ENCODE measurements around the gene CRADD.
"Not testable (repeated sequence)": the region's sequence is repeated elsewhere in the genome, so short reads cannot be mapped to it uniquely, and the experiment has no call there.

Gene CRADD

DNA sequence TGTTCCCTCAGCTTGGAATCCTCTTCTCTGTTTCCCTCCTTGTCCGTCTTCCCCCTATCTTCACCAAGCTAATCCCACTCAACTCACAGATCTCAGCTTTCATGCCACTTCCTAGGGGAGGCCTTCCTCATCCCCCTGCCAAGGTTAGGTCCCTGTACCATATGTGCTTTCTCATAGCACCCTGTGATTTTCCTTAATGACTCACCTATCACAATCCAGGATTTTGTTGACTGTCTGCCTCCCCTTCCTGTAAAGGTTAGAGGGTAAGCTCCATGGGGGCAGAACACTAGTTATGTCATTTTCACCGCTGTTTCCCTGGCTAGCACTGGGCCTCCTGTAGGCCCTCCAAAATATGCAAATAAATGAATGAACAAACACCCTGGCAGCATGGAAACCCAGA lies 57.6 kb downstream of the CRADD start:
- no peak for DNase-seq (ENCODE audit: extremely low read depth in 1 of 2, low read depth in 1 of 2)

DNA sequence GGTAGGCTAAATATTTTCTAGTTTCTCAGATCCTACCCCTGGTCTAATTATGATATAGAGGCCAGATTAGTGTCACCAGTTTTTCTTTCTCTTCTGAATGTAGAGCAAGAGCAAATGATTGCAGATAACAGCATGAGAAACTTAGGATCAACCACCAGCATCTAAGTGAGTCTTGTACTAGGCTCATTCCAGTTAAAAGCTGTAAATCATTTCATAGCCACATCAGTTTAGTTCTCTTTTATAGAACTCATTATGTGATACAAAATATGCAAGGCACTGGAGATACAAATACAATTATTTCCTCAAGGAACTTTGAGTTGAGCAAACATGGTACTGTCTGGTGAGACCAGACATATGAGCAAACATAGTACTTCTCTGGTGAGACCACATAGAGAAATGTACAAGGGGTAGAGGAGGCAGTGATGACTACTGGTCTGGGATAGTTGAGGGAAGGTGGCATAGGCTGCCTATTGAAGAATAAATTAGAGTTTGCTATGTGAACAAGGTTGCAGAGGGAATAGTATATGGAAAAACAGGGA lies 59.5 kb downstream of the CRADD start:
- DNase-seq (ENCODE audit: extremely low read depth in 1 of 2, low read depth in 1 of 2), result no peak

DNA sequence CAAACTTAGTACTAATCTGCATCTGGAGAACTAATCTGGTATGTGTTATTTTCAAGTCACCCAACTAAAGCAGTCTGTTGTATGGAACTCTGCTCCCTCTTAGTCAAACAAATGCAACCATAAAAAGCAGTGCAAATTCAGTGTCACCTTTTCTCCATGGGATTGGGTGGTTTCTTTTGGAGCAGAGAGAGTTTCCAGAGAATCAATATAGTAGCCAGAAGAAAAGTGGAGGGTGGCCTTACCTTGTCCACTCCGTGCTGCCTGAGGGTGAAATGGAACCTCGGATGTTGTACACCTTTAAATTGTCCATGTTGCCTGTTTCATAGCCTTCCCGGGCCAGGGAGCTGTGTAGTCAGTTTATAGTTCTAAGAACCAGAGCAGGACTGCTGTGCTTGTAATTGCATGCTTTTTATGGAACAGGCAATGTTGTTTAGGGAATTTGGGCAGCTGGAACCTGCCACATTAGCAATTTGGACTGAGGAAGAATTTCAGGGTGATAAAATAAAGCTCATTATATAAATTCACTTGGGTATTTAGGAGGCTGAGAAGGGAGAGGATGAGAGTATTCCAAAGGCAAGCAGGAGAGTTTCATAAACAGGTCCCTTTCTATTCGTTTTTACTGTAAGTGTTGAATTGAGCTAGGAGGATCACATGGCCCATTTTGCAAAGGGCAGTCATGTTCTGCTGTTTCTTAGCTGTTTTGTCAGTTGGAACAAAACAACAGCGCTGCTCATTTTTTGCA lies 60.5 kb downstream of the CRADD start:
- no peak for DNase-seq (ENCODE audit: extremely low read depth in 1 of 2, low read depth in 1 of 2)

DNA sequence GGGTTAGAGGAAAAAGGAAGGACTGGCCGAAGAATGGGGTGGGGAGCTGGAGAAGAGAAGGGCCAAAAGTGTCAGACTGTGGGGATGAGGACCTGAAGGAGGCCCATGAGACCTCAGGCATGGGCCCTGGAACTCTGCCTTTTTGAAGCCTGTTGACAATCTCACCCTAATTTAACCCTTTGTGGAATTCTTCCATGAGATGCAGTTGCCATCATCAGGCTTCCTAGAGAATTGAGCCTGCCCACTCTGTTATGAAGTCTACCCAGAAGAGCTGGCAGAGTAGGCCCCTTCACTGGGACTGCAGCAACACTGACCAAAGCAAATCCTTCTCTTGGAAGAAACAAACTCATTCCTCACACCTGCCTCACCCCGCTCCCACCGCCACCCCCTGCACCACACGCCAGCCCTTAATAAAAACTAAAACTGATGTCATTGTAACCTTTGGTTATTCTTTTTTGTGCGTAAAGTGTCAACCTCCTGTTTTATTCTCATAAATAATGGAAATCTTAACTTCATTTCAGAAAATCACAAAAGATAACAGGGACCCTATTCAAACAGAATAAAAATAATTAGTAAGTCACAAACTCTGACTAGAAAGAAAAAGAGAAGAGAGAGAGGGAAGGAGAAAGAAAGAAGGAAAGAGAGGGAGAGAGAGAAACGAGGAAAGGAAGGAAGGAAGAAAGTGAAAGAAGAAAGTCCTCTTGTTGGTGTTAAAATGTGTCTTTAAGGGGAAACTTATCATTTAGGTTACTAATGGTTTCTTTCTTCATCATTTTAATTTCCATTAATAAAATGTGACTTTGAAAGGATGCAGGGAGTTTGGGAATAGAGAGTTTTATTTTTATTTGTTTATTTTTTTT lies 61.3 kb downstream of the CRADD start:
- no peak for DNase-seq (ENCODE audit: extremely low read depth in 1 of 2, low read depth in 1 of 2)

DNA sequence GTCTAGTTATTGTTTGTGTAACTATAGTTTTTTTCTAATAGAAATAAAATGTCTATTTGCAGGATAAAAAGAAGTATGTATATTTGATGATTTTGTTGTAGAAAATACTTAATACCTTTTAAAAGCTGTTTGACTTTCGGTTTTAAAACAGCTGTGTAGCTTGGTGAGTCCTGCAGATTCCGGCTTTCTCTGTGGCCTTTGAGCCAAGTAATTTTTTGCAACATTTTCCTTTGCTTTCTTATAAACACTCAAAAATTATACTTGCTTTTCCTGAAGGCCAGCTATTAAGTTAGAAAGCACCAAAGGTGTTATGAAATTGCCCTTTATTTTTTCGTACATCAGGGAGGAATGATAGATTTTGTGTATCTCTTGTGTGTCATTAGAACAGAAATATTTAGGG lies 63.6 kb downstream of the CRADD start:
- no peak for DNase-seq (ENCODE audit: extremely low read depth in 1 of 2, low read depth in 1 of 2)

DNA sequence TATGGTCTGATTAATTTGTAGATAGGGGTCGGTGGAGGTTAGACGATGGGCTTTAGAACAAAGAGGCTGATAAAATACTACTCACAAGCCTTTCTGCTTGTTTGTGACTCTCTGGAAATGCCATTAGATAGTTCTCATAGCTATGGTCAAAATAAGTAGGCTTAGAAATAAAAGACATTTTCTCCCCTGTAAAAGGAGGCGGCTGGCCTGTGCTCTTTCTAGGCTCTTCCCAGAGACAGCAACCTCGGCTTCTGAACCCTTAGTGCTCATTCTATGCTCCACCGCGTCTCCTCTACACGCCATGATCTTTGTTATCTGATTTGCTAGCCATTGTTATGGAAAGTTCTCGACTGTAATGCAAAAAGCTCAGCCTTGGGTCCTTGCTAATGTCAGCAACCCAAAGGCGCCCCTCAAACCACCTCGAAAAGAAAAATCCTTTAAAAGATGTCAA lies 64.5 kb downstream of the CRADD start:
- DNase-seq (ENCODE audit: extremely low read depth in 1 of 2, low read depth in 1 of 2), result no peak

DNA sequence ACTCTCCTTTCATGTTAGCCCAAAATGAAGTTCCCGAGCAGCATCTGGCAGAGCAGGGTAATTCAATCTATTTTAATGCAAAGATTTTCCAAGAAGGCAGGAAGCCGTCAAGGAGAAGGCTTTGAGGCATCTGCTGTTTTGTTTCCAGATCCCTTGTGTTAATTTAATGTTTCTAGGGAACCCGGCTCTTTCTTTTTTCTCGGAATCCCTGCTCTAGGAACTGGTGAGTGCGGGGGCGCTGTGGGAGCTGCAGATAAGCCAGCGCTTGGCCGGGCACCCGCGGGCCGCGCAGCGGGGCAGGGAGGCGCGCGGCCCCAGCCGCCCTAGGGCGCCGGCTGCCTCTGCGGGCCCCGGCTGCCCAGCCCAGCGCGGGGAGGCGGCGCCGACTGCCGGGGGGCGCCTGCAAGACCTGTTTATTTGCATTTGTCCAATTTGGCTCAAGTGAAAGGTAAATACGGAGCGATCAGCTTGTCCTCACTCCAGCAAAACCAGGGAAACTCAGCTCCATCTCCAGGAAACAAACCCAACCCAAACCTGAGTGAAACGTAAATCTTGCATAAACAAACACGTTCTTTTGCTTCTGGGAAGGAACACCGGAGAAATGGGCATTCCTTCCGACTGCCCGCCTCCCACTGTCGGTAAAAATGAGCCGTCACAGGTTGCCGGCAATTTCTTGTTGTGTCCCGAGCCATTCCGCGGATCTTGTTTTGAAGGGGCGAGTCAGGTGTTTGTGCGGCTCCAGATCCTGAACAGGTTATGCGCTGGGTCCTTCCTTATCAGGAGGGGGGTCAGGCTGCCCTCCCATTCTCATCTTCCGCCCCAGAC lies 65.1 kb downstream of the CRADD start:
- DNase-seq (ENCODE audit: extremely low read depth in 1 of 2, low read depth in 1 of 2), result peak; percentile 49 to 51

DNA sequence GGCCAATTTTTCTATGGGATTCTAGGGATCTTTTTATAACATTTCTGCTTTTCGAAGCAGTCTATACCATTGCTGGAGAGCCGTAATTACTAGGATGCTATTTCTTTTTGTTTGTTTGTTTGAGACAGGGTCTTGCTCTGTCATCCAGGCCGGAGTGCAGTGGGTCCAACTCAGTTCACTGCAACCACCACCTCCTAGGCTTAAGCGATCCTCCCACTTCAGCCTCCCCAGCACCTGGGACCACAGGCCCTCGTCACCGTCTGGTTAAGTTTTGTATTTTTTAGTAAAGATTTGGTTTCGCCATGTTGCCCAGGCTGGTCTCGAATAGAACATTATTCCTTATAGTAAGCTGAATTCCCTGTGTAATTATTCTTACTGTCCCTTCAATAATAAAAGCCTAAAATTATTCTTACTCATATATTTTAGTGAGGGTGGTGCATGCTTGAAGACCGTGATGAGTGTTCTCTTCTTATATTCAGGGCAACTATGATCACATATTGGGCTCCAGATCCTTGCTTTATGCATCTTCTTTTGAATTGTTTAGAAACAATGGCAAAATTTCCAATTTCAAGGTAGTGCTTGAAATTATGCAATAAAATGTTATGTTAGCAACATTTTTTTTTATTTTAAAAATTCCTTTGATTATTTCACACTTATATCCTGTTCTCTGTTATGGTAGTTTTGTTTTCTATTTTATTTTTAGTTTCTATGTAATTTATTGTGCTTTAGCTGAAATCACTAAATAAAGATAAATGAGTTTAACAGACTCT lies 66.2 kb downstream of the CRADD start:
- DNase-seq (ENCODE audit: extremely low read depth in 1 of 2, low read depth in 1 of 2), result no peak

DNA sequence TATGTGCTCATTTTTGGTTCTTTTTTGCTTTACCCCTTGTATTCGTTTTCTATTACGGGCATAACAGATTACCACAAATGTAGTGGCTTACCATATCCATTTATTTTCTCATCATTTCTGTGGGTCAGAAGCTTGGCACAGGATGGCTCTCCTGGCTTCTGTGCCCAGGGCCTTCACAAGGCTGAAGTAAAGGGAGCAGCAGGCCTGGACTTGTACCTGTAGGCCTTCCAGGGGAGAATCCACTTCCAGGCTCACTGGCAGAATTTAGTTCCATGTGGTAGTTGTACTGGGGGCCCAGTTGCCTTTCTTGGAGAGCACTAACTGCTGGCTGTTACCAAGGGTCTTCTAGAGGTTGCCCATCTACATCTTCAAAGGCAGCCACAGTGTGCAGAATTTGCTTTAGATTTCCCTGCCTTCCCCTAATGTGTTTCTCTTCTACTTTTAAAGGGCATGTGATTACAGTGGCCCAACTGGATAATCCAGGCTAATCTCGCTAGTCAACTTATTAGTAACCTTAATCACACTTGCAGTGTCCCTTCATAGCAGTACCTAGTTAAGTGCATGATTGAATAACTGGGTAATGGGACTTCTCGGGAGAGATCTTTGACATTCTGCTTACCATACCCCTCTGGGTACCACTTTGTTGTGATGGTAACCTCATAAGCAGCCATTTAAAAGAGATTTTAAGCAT lies 67.0 kb downstream of the CRADD start:
- no peak for DNase-seq (ENCODE audit: extremely low read depth in 1 of 2, low read depth in 1 of 2)

DNA sequence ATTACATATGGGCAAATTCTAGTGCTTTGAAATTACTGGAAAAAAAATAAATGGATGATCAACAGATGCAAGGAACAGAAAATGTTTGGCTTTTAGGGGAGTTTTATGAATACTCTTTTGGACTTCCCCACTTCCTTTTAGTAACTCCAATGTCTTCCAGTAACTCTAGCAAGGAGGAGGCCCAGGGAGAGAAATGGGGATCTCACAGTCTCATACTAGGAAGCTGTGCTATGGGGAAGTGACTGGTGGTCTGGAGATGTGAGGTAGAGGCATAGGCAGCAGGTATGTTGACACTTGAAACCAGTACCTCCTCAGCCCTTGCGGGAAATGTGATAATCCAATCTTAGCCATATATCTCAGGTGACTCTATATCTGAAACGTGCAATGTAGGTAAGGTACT lies 68.1 kb downstream of the CRADD start:
- DNase-seq (ENCODE audit: extremely low read depth in 1 of 2, low read depth in 1 of 2), result no peak

DNA sequence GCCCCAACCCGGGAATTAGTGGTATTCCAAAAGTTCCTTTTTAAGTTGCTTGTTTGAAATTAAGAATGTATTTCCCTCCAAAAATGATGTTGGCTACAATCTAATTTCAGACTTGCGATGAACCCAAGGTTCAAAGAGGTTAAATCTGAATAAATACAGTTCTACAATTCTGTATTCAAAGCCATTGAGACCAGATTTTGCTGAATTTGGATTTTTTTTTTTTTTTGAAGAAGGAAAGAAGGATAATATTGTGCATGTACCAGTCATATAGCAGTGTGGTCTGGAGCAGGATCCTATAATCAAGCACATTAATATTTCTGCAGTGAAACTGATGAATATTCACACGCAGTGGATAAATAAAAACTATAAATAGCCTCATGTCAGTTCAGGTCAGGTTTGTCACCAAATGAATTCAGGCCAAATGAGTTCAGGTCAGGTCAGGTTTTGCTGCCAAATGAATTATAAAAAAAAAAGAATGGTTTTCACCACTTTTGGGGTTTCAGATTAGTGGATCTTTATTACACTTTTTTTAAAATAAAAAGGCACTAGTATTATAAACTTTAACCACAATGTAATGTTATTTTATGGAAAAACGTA lies 69.5 kb downstream of the CRADD start:
- no peak for DNase-seq (ENCODE audit: extremely low read depth in 1 of 2, low read depth in 1 of 2)

DNA sequence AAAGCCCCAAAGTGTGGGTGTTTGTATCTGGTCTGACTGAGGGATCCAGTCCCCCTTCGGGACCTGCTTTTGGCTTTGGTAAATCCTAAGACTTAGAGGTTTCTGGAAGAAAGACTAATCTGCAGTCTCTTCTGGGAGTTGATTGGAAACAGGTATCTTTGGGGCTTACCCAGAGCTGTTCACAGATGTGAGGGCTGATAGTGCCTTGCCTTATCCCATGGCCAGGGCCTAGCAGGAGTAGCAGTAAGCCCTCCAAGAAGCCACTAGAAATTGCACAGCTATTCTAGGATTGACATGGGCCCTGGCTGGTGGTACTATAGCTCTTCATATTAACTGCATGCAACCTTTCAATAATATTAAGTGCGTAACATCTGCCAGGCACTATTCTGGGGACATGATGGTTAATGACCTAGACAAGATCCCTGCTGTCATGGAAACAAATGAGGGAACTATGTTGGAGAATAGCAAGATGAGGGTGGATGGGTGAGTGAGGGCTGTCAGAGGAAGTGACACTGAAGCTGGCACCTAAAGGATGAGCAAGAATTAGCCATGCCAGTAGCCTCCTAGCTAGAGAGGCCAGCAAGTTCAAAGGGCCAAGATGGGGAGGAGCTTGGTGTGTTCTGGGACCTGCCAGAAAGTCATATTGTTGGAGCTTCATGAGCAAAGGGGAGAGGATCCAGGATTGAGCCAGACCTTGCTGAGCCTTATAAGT lies 71.7 kb downstream of the CRADD start:
- DNase-seq (ENCODE audit: extremely low read depth in 1 of 2, low read depth in 1 of 2), result no peak

DNA sequence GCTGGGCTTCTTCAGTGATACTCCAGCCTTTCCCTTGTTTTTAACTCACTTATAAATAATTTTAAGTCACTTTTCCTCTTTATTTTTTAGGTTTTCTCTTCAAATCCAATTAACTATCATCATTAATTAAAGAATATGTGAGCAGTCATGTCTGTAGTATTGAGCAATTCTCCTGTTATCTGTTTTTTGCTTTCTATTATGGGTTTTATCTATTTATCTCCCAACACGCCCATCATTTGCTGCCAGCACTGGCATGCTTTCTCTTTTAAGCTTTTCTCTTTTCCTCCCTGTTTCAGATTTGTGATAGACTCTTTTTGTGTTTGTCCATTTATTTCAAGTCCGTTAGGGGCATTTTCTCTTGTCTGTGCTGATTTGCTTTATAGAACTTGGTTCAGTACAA lies 72.3 kb downstream of the CRADD start:
- DNase-seq (ENCODE audit: extremely low read depth in 1 of 2, low read depth in 1 of 2), result no peak

DNA sequence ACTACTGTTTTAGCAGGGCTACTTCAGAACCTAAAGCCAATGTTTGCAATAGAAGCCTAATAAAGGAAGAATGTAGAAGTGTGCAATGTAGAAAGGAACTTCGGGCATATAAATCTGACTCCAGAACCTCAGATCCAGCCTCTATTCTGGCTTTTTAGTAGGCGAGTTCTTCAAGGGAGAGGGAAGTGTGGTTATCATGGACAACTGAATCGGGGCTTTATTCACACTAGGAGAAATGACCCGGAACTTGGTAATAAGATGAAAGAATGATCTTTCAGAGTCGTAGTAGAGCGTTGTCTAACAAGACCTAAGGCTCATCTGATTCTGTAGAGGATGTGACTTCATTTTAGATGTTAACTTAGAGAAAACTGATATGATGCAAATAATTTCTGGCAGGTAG lies 72.9 kb downstream of the CRADD start:
- DNase-seq (ENCODE audit: extremely low read depth in 1 of 2, low read depth in 1 of 2), result no peak

DNA sequence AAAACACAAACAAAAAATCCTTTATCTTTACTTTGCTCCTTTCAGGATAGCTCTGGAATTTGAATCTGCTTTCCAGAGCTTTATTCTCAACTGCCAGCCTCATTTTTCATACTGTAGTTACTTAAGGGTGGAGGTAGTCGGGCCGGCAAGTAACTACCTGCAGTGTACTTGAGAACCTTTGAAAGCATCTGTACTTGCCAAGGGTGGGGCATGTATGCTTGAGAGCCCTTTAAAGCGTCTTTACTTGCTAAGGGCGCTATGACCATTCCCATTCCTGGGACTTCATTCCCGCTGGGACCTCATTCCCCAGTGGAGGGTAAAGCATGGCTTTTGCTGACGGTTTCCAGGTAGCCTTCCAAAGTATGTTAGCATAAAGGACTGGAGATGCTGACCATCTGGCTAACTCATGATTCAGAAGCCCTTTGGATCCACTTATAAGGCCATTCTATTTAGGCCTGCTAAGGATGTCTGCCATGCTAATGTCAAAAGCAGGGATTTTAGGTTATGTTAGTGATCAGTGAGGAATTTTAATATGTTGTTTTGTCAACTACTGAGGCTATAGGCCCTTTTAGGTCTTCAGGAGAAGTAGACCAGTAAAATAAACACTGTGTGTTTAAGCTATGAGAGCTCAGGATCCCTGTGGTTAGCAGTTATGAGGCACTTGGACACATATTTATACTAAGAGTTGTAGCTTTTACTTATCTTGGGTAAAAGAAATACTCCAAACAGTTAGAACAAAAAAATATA lies 74.9 kb downstream of the CRADD start:
- no peak for DNase-seq (ENCODE audit: extremely low read depth in 1 of 2, low read depth in 1 of 2)

DNA sequence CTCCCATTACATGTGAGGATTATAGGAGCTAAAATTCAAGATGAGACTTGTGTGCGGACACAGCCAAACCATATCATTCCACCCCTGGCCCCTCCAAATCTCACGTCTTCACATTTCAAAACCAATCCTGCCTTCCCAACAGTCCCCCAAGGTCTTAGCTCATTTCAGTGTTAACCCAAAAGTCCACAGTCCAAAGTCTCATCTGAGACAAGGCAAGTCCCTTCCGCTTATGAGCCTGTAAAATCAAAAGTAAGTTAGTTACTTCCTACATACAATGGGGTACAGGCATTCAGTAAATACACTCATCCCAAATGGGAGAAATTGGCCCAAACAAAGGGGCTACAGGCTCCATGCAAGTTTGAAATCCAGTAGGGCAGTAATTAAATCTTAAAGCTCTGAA lies 76.1 kb downstream of the CRADD start:
- no peak for DNase-seq (ENCODE audit: extremely low read depth in 1 of 2, low read depth in 1 of 2)

DNA sequence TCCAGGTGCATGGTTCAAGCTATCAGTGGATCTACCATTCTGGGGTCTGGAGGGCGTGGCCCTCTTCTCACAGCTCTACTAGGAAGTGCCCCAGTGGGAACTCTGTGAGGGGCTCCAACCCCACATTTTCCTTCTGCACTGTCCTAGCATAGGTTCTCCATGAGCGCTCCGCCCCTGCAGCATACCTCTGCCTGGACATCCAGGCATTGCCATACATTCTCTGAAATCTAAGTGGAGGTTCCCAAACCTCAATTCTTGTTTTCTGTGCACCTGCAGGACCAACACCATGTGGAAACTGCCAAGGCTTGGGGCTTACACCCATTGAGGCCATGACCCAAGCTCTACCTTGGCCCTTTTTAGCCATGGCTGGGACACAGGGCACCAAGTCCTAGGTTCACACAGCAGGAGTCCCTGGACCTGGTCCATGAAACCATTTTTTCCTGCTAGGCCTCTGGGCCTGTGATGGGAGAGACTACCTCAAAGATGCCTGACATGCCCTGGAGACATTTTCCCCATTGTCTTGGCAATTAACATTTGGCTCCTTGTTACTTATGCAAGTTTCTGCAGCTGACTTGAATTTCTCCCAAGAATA lies 76.8 kb downstream of the CRADD start:
- no peak for DNase-seq (ENCODE audit: extremely low read depth in 1 of 2, low read depth in 1 of 2)

DNA sequence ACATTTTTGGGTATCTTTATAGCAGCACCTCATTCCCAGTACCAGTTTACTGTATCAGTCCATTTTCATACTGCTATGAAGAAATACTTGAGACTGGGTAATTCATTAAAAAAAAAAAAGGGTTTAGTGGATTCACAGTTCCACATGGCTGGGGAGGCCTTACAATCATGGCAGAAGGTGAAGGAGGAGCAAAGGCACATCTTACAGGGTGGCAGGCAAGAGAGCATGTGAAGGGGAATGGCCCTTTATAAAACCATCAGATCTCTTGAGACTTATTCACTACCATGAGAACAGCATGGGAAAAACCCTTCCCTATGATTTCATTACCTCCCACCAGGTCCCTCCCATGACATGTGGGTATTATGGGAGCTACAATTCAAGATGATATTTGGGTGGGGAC lies 77.7 kb downstream of the CRADD start:
- DNase-seq (ENCODE audit: extremely low read depth in 1 of 2, low read depth in 1 of 2), result not testable (repeated sequence)

All from stimulated activated CD8-positive, alpha-beta memory T cell treated with anti-CD3 and anti-CD28 coated beads, Interleukin-7, amount 100 ng/mL, for 48 hours (primary cell).